ENCODE data around the gene SLC24A3.

DNA sequence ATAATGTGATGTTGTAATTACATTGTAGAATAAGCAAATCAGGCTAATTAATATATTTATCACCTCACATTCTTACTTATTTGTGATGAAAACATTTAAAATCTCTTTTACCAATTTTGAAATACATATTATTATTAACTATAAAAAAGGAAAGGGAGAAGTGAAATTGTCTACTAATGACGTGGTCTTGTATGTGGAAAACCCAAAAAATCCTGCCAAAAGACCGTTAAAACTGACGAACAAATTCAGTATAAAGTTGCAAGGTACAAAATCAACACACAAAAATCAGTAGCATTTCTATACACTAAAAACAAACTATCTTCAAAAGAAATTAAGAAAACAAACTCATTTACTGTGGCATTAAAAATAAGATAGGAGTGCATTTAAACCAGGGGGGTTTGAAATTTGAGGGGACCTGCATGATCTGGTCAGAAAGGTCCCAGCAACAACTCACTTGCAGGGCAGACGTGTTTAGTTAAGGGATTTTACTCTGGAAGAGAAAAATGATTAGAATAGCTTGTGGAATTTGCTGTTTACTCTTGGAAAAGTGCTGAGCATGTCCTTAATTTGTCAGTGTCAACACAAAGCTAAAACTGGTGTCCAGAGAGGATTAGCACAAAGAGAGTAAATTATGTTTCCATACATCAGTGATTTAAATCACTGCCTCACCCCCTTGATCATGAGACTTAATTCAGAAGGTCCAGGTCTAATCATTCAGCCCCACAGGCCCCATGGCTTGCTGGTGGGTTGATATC, 310.6 kb downstream of the SLC24A3 start:
- TF ChIP-seq, protein P1, sequence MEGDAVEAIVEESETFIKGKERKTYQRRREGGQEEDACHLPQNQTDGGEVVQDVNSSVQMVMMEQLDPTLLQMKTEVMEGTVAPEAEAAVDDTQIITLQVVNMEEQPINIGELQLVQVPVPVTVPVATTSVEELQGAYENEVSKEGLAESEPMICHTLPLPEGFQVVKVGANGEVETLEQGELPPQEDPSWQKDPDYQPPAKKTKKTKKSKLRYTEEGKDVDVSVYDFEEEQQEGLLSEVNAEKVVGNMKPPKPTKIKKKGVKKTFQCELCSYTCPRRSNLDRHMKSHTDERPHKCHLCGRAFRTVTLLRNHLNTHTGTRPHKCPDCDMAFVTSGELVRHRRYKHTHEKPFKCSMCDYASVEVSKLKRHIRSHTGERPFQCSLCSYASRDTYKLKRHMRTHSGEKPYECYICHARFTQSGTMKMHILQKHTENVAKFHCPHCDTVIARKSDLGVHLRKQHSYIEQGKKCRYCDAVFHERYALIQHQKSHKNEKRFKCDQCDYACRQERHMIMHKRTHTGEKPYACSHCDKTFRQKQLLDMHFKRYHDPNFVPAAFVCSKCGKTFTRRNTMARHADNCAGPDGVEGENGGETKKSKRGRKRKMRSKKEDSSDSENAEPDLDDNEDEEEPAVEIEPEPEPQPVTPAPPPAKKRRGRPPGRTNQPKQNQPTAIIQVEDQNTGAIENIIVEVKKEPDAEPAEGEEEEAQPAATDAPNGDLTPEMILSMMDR (conservative IDR thresholded peaks at IDR 0.05; ENCODE audit: low read length), result no peak
- TF ChIP-seq EZH2phosphoT487 (IDR thresholded peaks at IDR 0.05; ENCODE audit: borderline replicate concordance, low read depth, low read length), result no peak

Data from OCI-LY7 (cell line).